ENCODE data around the gene PCDH9. TPM values are rescaled to one million over a fixed set of nuclear protein-coding genes. Genes with fewer than 3 reads are reported as not detected.

PCDH9 gene
- total RNA-seq, 1 donor from 2014 or later, result 0.20 TPM

- no peak for DNase-seq (ENCODE audit: low read depth in 2 of 2)
Observed at GRCh38 chr13:66847541-66847940, 382.6 kb downstream of the PCDH9 start.

- DNase-seq (ENCODE audit: low read depth in 2 of 2), result no peak
Observed at GRCh38 chr13:66845393-66845792, 384.7 kb downstream of the PCDH9 start.

GRCh38 chr13:66844933-66845332 is 385.2 kb downstream of the PCDH9 start:
- DNase-seq (ENCODE audit: low read depth in 2 of 2), result no peak

- no peak for DNase-seq (ENCODE audit: low read depth in 2 of 2)
Observed at GRCh38 chr13:66842766-66843165, 387.4 kb downstream of the PCDH9 start.

- no peak for DNase-seq (ENCODE audit: low read depth in 2 of 2)
Observed at GRCh38 chr13:66840621-66841020, 389.5 kb downstream of the PCDH9 start.

GRCh38 chr13:66837246-66837645 is 392.9 kb downstream of the PCDH9 start:
- no peak for DNase-seq (ENCODE audit: low read depth in 2 of 2)

GRCh38 chr13:66835040-66835628 is 395.0 kb downstream of the PCDH9 start:
- peak; percentile 14 to 88 for DNase-seq (ENCODE audit: low read depth in 2 of 2)

- peak in 1 of 2 donors; percentile 68 for DNase-seq (ENCODE audit: low read depth in 2 of 2)
Observed at GRCh38 chr13:66830940-66831716, 399.0 kb downstream of the PCDH9 start.

GRCh38 chr13:66829803-66830202 is 400.3 kb downstream of the PCDH9 start:
- no peak for DNase-seq (ENCODE audit: low read depth in 2 of 2)

GRCh38 chr13:66826398-66826797 is 403.7 kb downstream of the PCDH9 start:
- peak; percentile 6 to 58 for DNase-seq (ENCODE audit: low read depth in 2 of 2)

GRCh38 chr13:66821551-66821950 is 408.6 kb downstream of the PCDH9 start:
- no peak for DNase-seq (ENCODE audit: low read depth in 2 of 2)

GRCh38 chr13:66811455-66811854 is 418.7 kb downstream of the PCDH9 start:
- DNase-seq (ENCODE audit: low read depth in 2 of 2), result no peak

- DNase-seq (ENCODE audit: low read depth in 2 of 2), result no peak
Observed at GRCh38 chr13:66809485-66809884, 420.7 kb downstream of the PCDH9 start.

- DNase-seq (ENCODE audit: low read depth in 2 of 2), result no peak
Observed at GRCh38 chr13:66807251-66807650, 422.9 kb downstream of the PCDH9 start.

- DNase-seq (ENCODE audit: low read depth in 2 of 2), result peak in 1 of 2 donors; percentile 82
Observed at GRCh38 chr13:66805657-66806056, 424.5 kb downstream of the PCDH9 start.

GRCh38 chr13:66803808-66804456 is 426.2 kb downstream of the PCDH9 start:
- DNase-seq (ENCODE audit: low read depth in 2 of 2), result no peak

- DNase-seq (ENCODE audit: low read depth in 2 of 2), result no peak
Observed at GRCh38 chr13:66803013-66803807, 426.9 kb downstream of the PCDH9 start.

- DNase-seq (ENCODE audit: low read depth in 2 of 2), result no peak
Observed at GRCh38 chr13:66795636-66796035, 434.5 kb downstream of the PCDH9 start.

GRCh38 chr13:66794340-66795031 is 435.6 kb downstream of the PCDH9 start:
- DNase-seq (ENCODE audit: low read depth in 2 of 2), result no peak

GRCh38 chr13:66790861-66791260 is 439.3 kb downstream of the PCDH9 start:
- DNase-seq (ENCODE audit: low read depth in 2 of 2), result no peak

GRCh38 chr13:66781241-66781640 is 448.9 kb downstream of the PCDH9 start:
- no peak for DNase-seq (ENCODE audit: low read depth in 2 of 2)

All from lung microvascular endothelial cell (primary cell).